Natural killer cell (primary cell): ENCODE data around the gene LCLAT1. TPM values are rescaled to one million over a fixed set of nuclear protein-coding genes. Genes with fewer than 3 reads are reported as not detected.

Experiments used
- ATAC-seq, 3 donors: fragments of 150-1000 bp in 2 of 3; fragments of 200-7000 bp in 1 of 3; cut with Tn5 transposase; 1 replicate in 1 of 3; 2 replicates in 2 of 3; pipeline ENCODE4 v1.10.0; 2021; ENCODE audit warnings: mild to moderate bottlenecking in 2 of 3, moderate library complexity in 2 of 3
- DNase-seq, 2 donors: peaks; one replicate each; pipeline versions ENCODE4 v3.0.0 to v3.0.0-alpha.2; 2013 to 2021; ENCODE audit warnings: mixed read lengths in 1 of 2
- H3K27ac ChIP-seq: one replicate; pipeline ENCODE4 v1.5.1; 2013; ENCODE audit warnings: mild to moderate bottlenecking, low read length
- H3K27me3 ChIP-seq: one replicate; pipeline ENCODE4 v1.6.1; 2013; ENCODE audit warnings: low read length; ENCODE audit not compliant: control insufficient read depth, insufficient read depth
- H3K36me3 ChIP-seq: one replicate; pipeline ENCODE4 v1.6.1; 2013; ENCODE audit warnings: low read length; ENCODE audit not compliant: control insufficient read depth, insufficient read depth
- H3K4me1 ChIP-seq: one replicate; pipeline ENCODE4 v1.6.1; 2013; ENCODE audit warnings: low read length; ENCODE audit not compliant: control insufficient read depth, insufficient read depth
- H3K4me3 ChIP-seq: one replicate; pipeline ENCODE4 v1.5.1; 2013; ENCODE audit warnings: low read length
- H3K9me3 ChIP-seq: one replicate; pipeline ENCODE4 v1.6.1; 2013; ENCODE audit warnings: low read length; ENCODE audit not compliant: control insufficient read depth, insufficient read depth
- H3K27ac Mint-ChIP-seq, 2 donors: one replicate each; pipeline ENCODE4 v1.8.0; 2022; ENCODE audit warnings: mild to moderate bottlenecking in 2 of 2, mixed read lengths in 2 of 2, moderate library complexity in 1 of 2
- H3K27me3 Mint-ChIP-seq, 2 donors: one replicate each; pipeline ENCODE4 v1.8.0; 2022; ENCODE audit warnings: low read depth in 2 of 2, mixed read lengths in 2 of 2
- H3K36me3 Mint-ChIP-seq: one replicate; pipeline ENCODE4 v1.8.0; 2022; ENCODE audit warnings: mixed read lengths
- H3K4me1 Mint-ChIP-seq, 2 donors: one replicate each; pipeline ENCODE4 v1.8.0; 2022; ENCODE audit warnings: mixed read lengths in 2 of 2
- H3K4me3 Mint-ChIP-seq: one replicate; pipeline ENCODE4 v1.8.0; 2022; ENCODE audit warnings: mild to moderate bottlenecking, moderate library complexity, mixed read lengths
- H3K9me3 Mint-ChIP-seq, 2 donors: one replicate each; pipeline ENCODE4 v1.8.0; 2022; ENCODE audit warnings: mixed read lengths in 2 of 2
- WGBS: methylation state at CpG from one replicate; pipeline ENCODE4 v1.1.7; 2013; ENCODE audit warnings: missing lambda C conversion rate; ENCODE audit not compliant: insufficient coverage; 5-methylcytosine and 5-hydroxymethylcytosine counted together
- intact Hi-C: fragments of 100-400 bp; cut with micrococcal nuclease; formaldehyde crosslinking; loops from one replicate; pipeline ENCODE4 v1.14.2; 2022
- total RNA-seq, 4 donors: library from RNA; stranded (reverse); fragments of 120-200 nt in 1 of 4; gene quantifications; one replicate each; pipeline versions ENCODE4 v1.2.3 to v1.2.4, GENCODE V29; 2013 to 2022
- TF ChIP-seq, protein P1 (sequence below): fragments of 200-600 bp; IDR thresholded peaks from one replicate; pipeline ENCODE4 v1.8.0; 2022; ENCODE audit warnings: antibody characterized with exemption

LCLAT1 gene
- total RNA-seq, 3 donors from 2014 or later (not counting 1 experiment from before 2014, with no cell fraction given), result 13.0 to 16.2 (median 14.2) TPM

- H3K27me3 Mint-ChIP-seq, result no peaks in the 10 kb centered on the region
- peaks cover 0 to 2% of the 10 kb centered on the region in 2 donors for H3K9me3 Mint-ChIP-seq
- H3K4me3 ChIP-seq, result no peak overlapping the region
- H3K27ac Mint-ChIP-seq, result peak overlapping the region; percentile 76 to 88
- H3K4me1 Mint-ChIP-seq, result peaks cover 32 to 41% of the 10 kb centered on the region in 2 donors
- no peak overlapping the region for H3K27ac ChIP-seq
- H3K27me3 ChIP-seq, result no peaks in the 10 kb centered on the region
- no peaks in the 10 kb centered on the region for H3K36me3 Mint-ChIP-seq
- ATAC-seq (no peak), DNase-seq (no peak)
- peaks cover 15% of the 10 kb centered on the region for H3K4me1 ChIP-seq
- 92% methylated on average over 6 of the region's 8 CpGs for WGBS
- no peak overlapping the region for H3K4me3 Mint-ChIP-seq
- intact Hi-C loops, result no loop called here
- H3K36me3 ChIP-seq, result no peaks in the 10 kb centered on the region
- no peaks in the 10 kb centered on the region for H3K9me3 ChIP-seq
- TF ChIP-seq, protein P1, sequence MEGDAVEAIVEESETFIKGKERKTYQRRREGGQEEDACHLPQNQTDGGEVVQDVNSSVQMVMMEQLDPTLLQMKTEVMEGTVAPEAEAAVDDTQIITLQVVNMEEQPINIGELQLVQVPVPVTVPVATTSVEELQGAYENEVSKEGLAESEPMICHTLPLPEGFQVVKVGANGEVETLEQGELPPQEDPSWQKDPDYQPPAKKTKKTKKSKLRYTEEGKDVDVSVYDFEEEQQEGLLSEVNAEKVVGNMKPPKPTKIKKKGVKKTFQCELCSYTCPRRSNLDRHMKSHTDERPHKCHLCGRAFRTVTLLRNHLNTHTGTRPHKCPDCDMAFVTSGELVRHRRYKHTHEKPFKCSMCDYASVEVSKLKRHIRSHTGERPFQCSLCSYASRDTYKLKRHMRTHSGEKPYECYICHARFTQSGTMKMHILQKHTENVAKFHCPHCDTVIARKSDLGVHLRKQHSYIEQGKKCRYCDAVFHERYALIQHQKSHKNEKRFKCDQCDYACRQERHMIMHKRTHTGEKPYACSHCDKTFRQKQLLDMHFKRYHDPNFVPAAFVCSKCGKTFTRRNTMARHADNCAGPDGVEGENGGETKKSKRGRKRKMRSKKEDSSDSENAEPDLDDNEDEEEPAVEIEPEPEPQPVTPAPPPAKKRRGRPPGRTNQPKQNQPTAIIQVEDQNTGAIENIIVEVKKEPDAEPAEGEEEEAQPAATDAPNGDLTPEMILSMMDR, result no peak
Measured at GRCh38 chr2:30427606-30428347, 19.3 kb upstream of the LCLAT1 start.

- WGBS, result 100% methylated on average over 1 of the region's 2 CpGs
- DNase-seq, result no peak
Measured at GRCh38 chr2:30428348-30428662, 18.7 kb upstream of the LCLAT1 start.

DNA sequence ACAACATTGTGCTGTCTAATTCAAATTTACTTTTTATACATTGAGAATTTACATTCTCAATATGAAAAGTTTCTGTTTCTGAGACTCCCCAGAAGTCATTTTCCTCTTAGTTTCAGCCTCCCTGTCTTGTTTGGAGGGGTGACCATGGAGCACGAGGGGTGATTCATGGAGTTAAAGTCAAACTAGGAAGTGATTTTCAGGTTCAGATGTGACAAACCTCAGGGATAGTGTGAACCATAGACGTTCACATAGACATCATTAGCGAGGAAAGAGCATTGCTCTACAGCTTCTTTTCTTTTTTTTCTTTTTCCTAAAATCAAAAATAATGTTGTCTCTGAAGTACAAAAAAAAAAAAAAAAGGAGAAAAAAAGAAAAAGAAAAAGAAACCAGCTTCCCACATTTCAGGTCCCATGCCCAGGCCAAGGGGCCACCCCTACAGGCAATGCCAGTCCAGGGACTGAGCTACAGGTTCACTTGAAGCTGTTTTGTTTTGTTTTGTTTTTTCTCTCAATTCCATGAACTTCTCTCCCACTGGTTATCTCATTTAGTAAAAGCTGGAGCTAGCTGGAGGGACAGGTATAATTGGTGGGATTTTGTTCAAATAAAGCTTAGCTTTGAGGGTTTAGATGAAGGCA, 18.1 kb upstream of the LCLAT1 start:
- Mint-ChIP-seq H3K4me3 (peak overlapping the region; percentile 45), H3K36me3 (no peaks in the 10 kb centered on the region), H3K27ac (peak overlapping the region; percentile 76 to 88), H3K9me3 (peaks cover 0 to 2% of the 10 kb centered on the region in 2 donors), H3K27me3 (no peaks in the 10 kb centered on the region), H3K4me1 (peaks cover 27 to 38% of the 10 kb centered on the region in 2 donors)
- no peaks in the 10 kb centered on the region for H3K27me3 ChIP-seq
- peaks cover 10% of the 10 kb centered on the region for H3K4me1 ChIP-seq
- WGBS, result 24% methylated on average over 2 of the region's 3 CpGs
- no peak overlapping the region for H3K4me3 ChIP-seq
- peak overlapping the region; percentile 65 for H3K27ac ChIP-seq
- no peaks in the 10 kb centered on the region for H3K36me3 ChIP-seq
- H3K9me3 ChIP-seq, result no peaks in the 10 kb centered on the region
- TF ChIP-seq, protein P1, result no peak
- DNase-seq (peak in 1 of 2 donors; percentile 35), ATAC-seq (peak; percentile 72 to 96 (median 92))
- intact Hi-C loops, result no loop called here

More at GRCh38 chr2:30428348-30428662, 18.7 kb upstream of the LCLAT1 start:
- intact Hi-C loops, result no loop called here
- Mint-ChIP-seq H3K27ac (peak overlapping the region; percentile 76 to 88), H3K9me3 (peaks cover 0 to 2% of the 10 kb centered on the region in 2 donors), H3K4me1 (peaks cover 27 to 38% of the 10 kb centered on the region in 2 donors), H3K27me3 (no peaks in the 10 kb centered on the region), H3K4me3 (no peak overlapping the region), H3K36me3 (no peaks in the 10 kb centered on the region)
- Histone ChIP-seq H3K36me3 (no peaks in the 10 kb centered on the region), H3K4me1 (peaks cover 10% of the 10 kb centered on the region), H3K27me3 (no peaks in the 10 kb centered on the region), H3K27ac (peak overlapping the region; percentile 65), H3K4me3 (no peak overlapping the region), H3K9me3 (no peaks in the 10 kb centered on the region)
- ATAC-seq, result peak in 1 of 3 donors; percentile 14
- TF ChIP-seq, protein P1, result no peak
